Central memory CD4-positive, alpha-beta T cell (primary cell): ENCODE measurements around the gene BSG.
"Not testable (repeated sequence)": the region's sequence is repeated elsewhere in the genome, so short reads cannot be mapped to it uniquely, and the experiment has no call there.

Experiments used
- DNase-seq: peaks from one replicate; pipeline ENCODE4 v3.0.0; 2022

BSG gene

GRCh38 chr19:605061-605971 is 32.9 kb downstream of the BSG start:
- not testable (repeated sequence) for DNase-seq

- no peak for DNase-seq
Measured at GRCh38 chr19:607301-608154, 35.1 kb downstream of the BSG start.

GRCh38 chr19:608155-609003 is 36.0 kb downstream of the BSG start:
- no peak for DNase-seq

GRCh38 chr19:609004-609346 is 36.6 kb downstream of the BSG start:
- DNase-seq, result no peak

- DNase-seq, result peak; percentile 52
Measured at GRCh38 chr19:610071-610800, 37.8 kb downstream of the BSG start.

- peak; percentile 75 for DNase-seq
Measured at GRCh38 chr19:610801-611480, 38.5 kb downstream of the BSG start.

GRCh38 chr19:611481-611868 is 39.1 kb downstream of the BSG start:
- no peak for DNase-seq

GRCh38 chr19:612941-613340 is 40.5 kb downstream of the BSG start:
- DNase-seq, result no peak

- no peak for DNase-seq
Measured at GRCh38 chr19:613732-614567, 41.6 kb downstream of the BSG start.

GRCh38 chr19:615619-616018 is 43.2 kb downstream of the BSG start:
- no peak for DNase-seq

GRCh38 chr19:616062-616700 is 43.8 kb downstream of the BSG start:
- DNase-seq, result no peak

- DNase-seq, result no peak
Measured at GRCh38 chr19:616747-617526, 44.5 kb downstream of the BSG start.

GRCh38 chr19:617551-618246 is 45.3 kb downstream of the BSG start:
- DNase-seq, result no peak

- no peak for DNase-seq
Measured at GRCh38 chr19:618247-618619, 45.8 kb downstream of the BSG start.

- no peak for DNase-seq
Measured at GRCh38 chr19:618674-619285, 46.4 kb downstream of the BSG start.

GRCh38 chr19:619286-620002 is 47.0 kb downstream of the BSG start:
- DNase-seq, result no peak

GRCh38 chr19:620166-620862 is 47.9 kb downstream of the BSG start:
- DNase-seq, result no peak
